Aorta (tissue), 5 donors: Measurements from ENCODE around the gene RAB35. TPM values are rescaled to one million over a fixed set of nuclear protein-coding genes. Genes with fewer than 3 reads are reported as not detected.
"Not testable (repeated sequence)": the region's sequence is repeated elsewhere in the genome, so short reads cannot be mapped to it uniquely, and the experiment has no call there.

Experiments used
- ATAC-seq: fragments of 200-7000 bp; cut with Tn5 transposase; one replicate; pipeline ENCODE4 v1.9.1; 2022; ENCODE audit warnings: moderate library complexity; ENCODE audit not compliant: low FRiP score
- DNase-seq, 2 donors: peaks; one replicate each; pipeline ENCODE4 v3.0.0-alpha.2; 2020
- H3K27ac ChIP-seq, 2 donors: one replicate each; pipeline ENCODE4 v1.5.1; 2013; ENCODE audit warnings: low read length in 2 of 2, mild to moderate bottlenecking in 2 of 2, moderate library complexity in 2 of 2, control low read depth in 1 of 2, inconsistent platforms in 1 of 2, low read depth in 1 of 2
- H3K27me3 ChIP-seq, 2 donors: one replicate each; pipeline ENCODE4 v1.6.1; 2013; ENCODE audit warnings: control low read depth in 1 of 2, low read length in 1 of 2, mild to moderate bottlenecking in 1 of 2, moderate library complexity in 1 of 2; ENCODE audit not compliant: insufficient read depth in 2 of 2, control insufficient read depth in 1 of 2
- H3K36me3 ChIP-seq, 2 donors: one replicate each; pipeline ENCODE4 v1.6.1; 2013; ENCODE audit warnings: control low read depth in 1 of 2, low read length in 1 of 2, mild to moderate bottlenecking in 1 of 2; ENCODE audit not compliant: insufficient read depth in 2 of 2, control insufficient read depth in 1 of 2
- H3K4me1 ChIP-seq, 2 donors: one replicate each; pipeline ENCODE4 v1.6.1; 2013; ENCODE audit warnings: low read length in 2 of 2, control low read depth in 1 of 2, mild to moderate bottlenecking in 1 of 2, moderate library complexity in 1 of 2; ENCODE audit not compliant: insufficient read depth in 2 of 2, control insufficient read depth in 1 of 2
- H3K4me3 ChIP-seq, 2 donors: one replicate each; pipeline ENCODE4 v1.5.1; 2013; ENCODE audit warnings: low read length in 2 of 2, control low read depth in 1 of 2, mild to moderate bottlenecking in 1 of 2
- H3K9me3 ChIP-seq: one replicate; pipeline ENCODE4 v1.6.1; 2013; ENCODE audit warnings: mild to moderate bottlenecking, low read length; ENCODE audit not compliant: control insufficient read depth
- WGBS, 2 donors: extraction: QIAGEN DNeasy Blood & Tissue Kit; methylation state at CpG; one replicate each; pipeline ENCODE4 v1.1.7; 2013; 5-methylcytosine and 5-hydroxymethylcytosine counted together
- intact Hi-C, 2 donors: fragments of 100-400 bp; cut with DNase I; formaldehyde crosslinking; loops; one replicate each; pipeline versions ENCODE4 v1.14.2 to v1.15.0; 2022
- microRNA-seq, 2 donors: library from miRNA; unstranded; fragments of <30 nt; microRNA quantifications; one replicate each; pipeline ENCODE4 v1.2.0, GENCODE V29; 2020
- polyA plus RNA-seq, 2 donors: library from polyadenylated mRNA; stranded (reverse); fragments of 200-250 nt; gene quantifications; one replicate each; pipeline ENCODE4 v1.2.3, GENCODE V29; 2013
- total RNA-seq, 2 donors: library from RNA; stranded (reverse); fragmentation: NEBNext Ultra II Directional; extraction: Animal tissue kit (Norgen Biotek cat#: 25700); gene quantifications; one replicate each; pipeline ENCODE4 v1.2.1, GENCODE V29; 2021
- donor health status: healthy with polysubstance abuse.
- donor health status: Bipolar disorder and iron deficiency.
- donor health status: DM: no; HTN: no; CAD: no.
- donor health status: DM: no; HTN: no; CAD: no.
- donor health status: DM: yes; HTN: yes; CAD: no.

Gene RAB35
- total and polyA plus RNA-seq, 4 donors: 15.7 to 52.6 (median 35.5) TPM

- Histone ChIP-seq H3K4me3 (no peak overlapping the region), H3K4me1 (no peaks in the 10 kb centered on the region), H3K27ac (no peak overlapping the region), H3K9me3 (no peaks in the 10 kb centered on the region), H3K36me3 (no peaks in the 10 kb centered on the region), H3K27me3 (no peaks in the 10 kb centered on the region)
- WGBS, 2 donors: 89 to 93% methylated on average over 4 of the region's 4 CpGs
- DNase-seq: no peak
- no peak for ATAC-seq
- intact Hi-C loops: no loop called here
These were observed 62.3 kb downstream of the RAB35 start for GRCh38 chr12:120054293-120054692.

GRCh38 chr12:120051535-120051934, 65.0 kb downstream of the RAB35 start:
- no peaks in the 10 kb centered on the region for H3K4me1 ChIP-seq
- H3K27me3 ChIP-seq: no peaks in the 10 kb centered on the region
- H3K36me3 ChIP-seq: no peaks in the 10 kb centered on the region
- H3K27ac ChIP-seq: no peak overlapping the region
- 84 to 88% methylated on average over 3 of the region's 3 CpGs for WGBS, 2 donors
- H3K9me3 ChIP-seq: no peaks in the 10 kb centered on the region
- H3K4me3 ChIP-seq: no peak overlapping the region
- intact Hi-C loops: no loop called here
- DNase-seq: no peak
- ATAC-seq: no peak

- Histone ChIP-seq H3K36me3 (no peaks in the 10 kb centered on the region), H3K4me3 (no peak overlapping the region), H3K9me3 (no peaks in the 10 kb centered on the region), H3K27me3 (no peaks in the 10 kb centered on the region), H3K27ac (no peak overlapping the region), H3K4me1 (no peaks in the 10 kb centered on the region)
- WGBS, 2 donors: 71 to 72% methylated on average over 6 of the region's 6 CpGs
- DNase-seq (no peak), ATAC-seq (no peak)
- intact Hi-C loops: no loop called here
These were observed 67.1 kb downstream of the RAB35 start for GRCh38 chr12:120049426-120049825.

- ATAC-seq (no peak), DNase-seq (no peak)
- intact Hi-C loops: no loop called here
- Histone ChIP-seq H3K27ac (no peak overlapping the region), H3K4me3 (no peak overlapping the region), H3K9me3 (no peaks in the 10 kb centered on the region), H3K27me3 (no peaks in the 10 kb centered on the region), H3K36me3 (no peaks in the 10 kb centered on the region), H3K4me1 (no peaks in the 10 kb centered on the region)
These were observed 68.3 kb downstream of the RAB35 start for GRCh38 chr12:120048263-120048662.

- 79 to 87% methylated on average over 1 of the region's 1 CpG for WGBS, 2 donors
- no peak overlapping the region for H3K4me3 ChIP-seq
These were observed 69.5 kb downstream of the RAB35 start for GRCh38 chr12:120047072-120047471.

GRCh38 chr12:120045367-120045766, 71.2 kb downstream of the RAB35 start:
- intact Hi-C loops, H3K36me3 ChIP-seq, H3K4me1 ChIP-seq, H3K9me3 ChIP-seq, DNase-seq, ATAC-seq, H3K27ac ChIP-seq, H3K4me3 ChIP-seq, H3K27me3 ChIP-seq: not testable (repeated sequence)
- WGBS, 2 donors: 78 to 86% methylated on average over 3 to 4 of the region's 5 CpGs

More at GRCh38 chr12:120047072-120047471, 69.5 kb downstream of the RAB35 start:
- H3K9me3 ChIP-seq: no peaks in the 10 kb centered on the region
- ATAC-seq: no peak
- no peaks in the 10 kb centered on the region for H3K27me3 ChIP-seq
- no peaks in the 10 kb centered on the region for H3K4me1 ChIP-seq
- H3K36me3 ChIP-seq: no peaks in the 10 kb centered on the region
- no peak overlapping the region for H3K27ac ChIP-seq
- intact Hi-C loops: no loop called here
- no peak for DNase-seq

Small RNA genes within 50 kb of the gene (microRNA-seq; reads per million reads assigned to microRNA genes)
- gene MIR4498: 0 to 0.60 reads per million in 2 donors

Other genes starting within 250 kb of the RAB35 start
- gene CIT, start 239.4 kb downstream of the RAB35 start, total RNA-seq: 1 to 10 TPM; 2.8 to 7.1 TPM
- under 1 TPM; 0.13 TPM for gene CIT, start 239.4 kb downstream of the RAB35 start, polyA plus RNA-seq
- 1 to 10 TPM; 1.3 to 1.7 TPM for gene BICDL1, start 127.5 kb downstream of the RAB35 start, total RNA-seq
- 1 to 10 TPM in 1 of 2 donors, under 1 TPM in 1; 0.36 to 1.4 TPM for gene BICDL1, start 127.5 kb downstream of the RAB35 start, polyA plus RNA-seq
- 10 to 100 TPM; 75.1 to 89.8 TPM for gene GCN1, start 78.0 kb upstream of the RAB35 start, total RNA-seq
- 10 to 100 TPM in 1 of 2 donors, 1 to 10 TPM in 1; 6.4 to 22.1 TPM for gene GCN1, start 78.0 kb upstream of the RAB35 start, polyA plus RNA-seq
- gene RPLP0, start 84.4 kb upstream of the RAB35 start, total RNA-seq: 1,000 to 10,000 TPM; 1,136 to 1,236 TPM
- gene RPLP0, start 84.4 kb upstream of the RAB35 start, polyA plus RNA-seq: 1,000 to 10,000 TPM; 2,250 to 2,543 TPM
- 100 to 1,000 TPM; 111 to 138 TPM for gene PXN, start 149.0 kb upstream of the RAB35 start, total RNA-seq
- 10 to 100 TPM; 31.3 to 79.9 TPM for gene PXN, start 149.0 kb upstream of the RAB35 start, polyA plus RNA-seq
- gene RNU4-2, start 175.2 kb upstream of the RAB35 start, total RNA-seq: over 10,000 TPM; 15,052 to 24,410 TPM
- gene RNU4-2, start 175.2 kb upstream of the RAB35 start, polyA plus RNA-seq: not detected
- gene RNU4-1, start 176.5 kb upstream of the RAB35 start, total RNA-seq: 1,000 to 10,000 TPM; 1,718 to 2,225 TPM
- gene RNU4-1, start 176.5 kb upstream of the RAB35 start, polyA plus RNA-seq: not detected
- 1 to 10 TPM in 1 of 2 donors, under 1 TPM in 1; 0.39 to 1.6 TPM for gene SIRT4, start 185.6 kb upstream of the RAB35 start, total RNA-seq
- gene SIRT4, start 185.6 kb upstream of the RAB35 start, polyA plus RNA-seq: 1 to 10 TPM; 1.8 to 2.5 TPM
- gene PLA2G1B, start 211.0 kb upstream of the RAB35 start, total RNA-seq: 1 to 10 TPM in 1 of 2 donors, under 1 TPM in 1; 0.91 to 1.2 TPM
- 1 to 10 TPM; 2.0 to 3.9 TPM for gene PLA2G1B, start 211.0 kb upstream of the RAB35 start, polyA plus RNA-seq